GM23338 (cell line): ENCODE results near the gene GALNT9. TPM values are rescaled to one million over a fixed set of nuclear protein-coding genes. Genes with fewer than 3 reads are reported as not detected.

ENCODE experiments used
- ATAC-seq: fragments of 200-7000 bp; cut with Tn5 transposase; 3 replicates; pipeline ENCODE4 v1.9.1; 2020
- DNase-seq: peaks from one replicate; pipeline ENCODE4 v3.0.0-alpha.2; 2015; ENCODE audit warnings: low spot score
- H2AFZ ChIP-seq: fragments of 200-600 bp; sonication (generic); 2 replicates; pipeline ENCODE4 v1.8.0; 2016; ENCODE audit warnings: antibody characterized with exemption, mild to moderate bottlenecking, moderate library complexity
- H3F3A ChIP-seq: fragments of 200-600 bp; sonication (generic); replicated peaks from 2 replicates; pipeline ENCODE4 v1.8.0; 2017; ENCODE audit warnings: antibody characterized with exemption, mixed run types, low read depth
- H3K27ac ChIP-seq: fragments of 200-600 bp; sonication (generic); 2 replicates; pipeline ENCODE4 v1.6.1; 2016; ENCODE audit warnings: low read depth
- H3K27me3 ChIP-seq: fragments of 200-600 bp; sonication (generic); 2 replicates; pipeline ENCODE4 v1.8.0; 2016; ENCODE audit warnings: mild to moderate bottlenecking, mixed run types, moderate library complexity; ENCODE audit not compliant: insufficient read depth
- H3K36me3 ChIP-seq: fragments of 200-600 bp; sonication (generic); 2 replicates; pipeline ENCODE4 v1.8.0; 2016; ENCODE audit warnings: mild to moderate bottlenecking; ENCODE audit not compliant: insufficient read depth
- H3K4me1 ChIP-seq: fragments of 200-600 bp; sonication (generic); 2 replicates; pipeline ENCODE4 v1.8.0; 2016; ENCODE audit warnings: mild to moderate bottlenecking, moderate library complexity; ENCODE audit not compliant: insufficient read depth
- H3K4me2 ChIP-seq: fragments of 200-600 bp; sonication (generic); 2 replicates; pipeline ENCODE4 v1.7.1; 2017; ENCODE audit warnings: mixed run types
- H3K4me3 ChIP-seq: fragments of 200-600 bp; sonication (generic); 2 replicates; pipeline ENCODE4 v1.6.1; 2016; ENCODE audit warnings: mixed run types
- H3K79me2 ChIP-seq: fragments of 200-600 bp; sonication (generic); replicated peaks from 2 replicates; pipeline ENCODE4 v1.8.0; 2017; ENCODE audit warnings: mild to moderate bottlenecking; ENCODE audit not compliant: insufficient read depth
- H3K9me2 ChIP-seq: fragments of 200-600 bp; sonication (generic); 2 replicates; pipeline ENCODE4 v1.8.0; 2017; ENCODE audit not compliant: insufficient read depth
- H4K20me1 ChIP-seq: fragments of 200-600 bp; sonication (generic); replicated peaks from 2 replicates; pipeline ENCODE4 v1.8.0; 2017; ENCODE audit warnings: mild to moderate bottlenecking; ENCODE audit not compliant: insufficient read depth
- H3K27ac Mint-ChIP-seq: 2 replicates; pipeline ENCODE4 v1.8.0; 2020; ENCODE audit warnings: inconsistent platforms, mild to moderate bottlenecking, moderate library complexity, mixed read lengths
- H3K27me3 Mint-ChIP-seq: 3 replicates; pipeline ENCODE4 v1.8.0; 2022; ENCODE audit warnings: low read depth, mild to moderate bottlenecking, moderate library complexity, mixed read lengths, inconsistent platforms; ENCODE audit not compliant: insufficient read depth, poor library complexity
- H3K36me3 Mint-ChIP-seq: 3 replicates; pipeline ENCODE4 v1.8.0; 2021; ENCODE audit warnings: low read depth, mild to moderate bottlenecking, inconsistent platforms, moderate library complexity, mixed read lengths
- H3K4me1 Mint-ChIP-seq: 3 replicates; pipeline ENCODE4 v1.8.0; 2020; ENCODE audit warnings: mild to moderate bottlenecking, inconsistent platforms, mixed read lengths
- H3K4me3 Mint-ChIP-seq: 3 replicates; pipeline ENCODE4 v1.8.0; 2021; ENCODE audit warnings: moderate library complexity, mild to moderate bottlenecking, inconsistent platforms, mixed read lengths
- H3K9me3 Mint-ChIP-seq: 3 replicates; pipeline ENCODE4 v1.8.0; 2020; ENCODE audit warnings: moderate library complexity, mild to moderate bottlenecking, inconsistent platforms, mixed read lengths
- CREB1 ChIP-seq: fragments of 250-450 bp; sonication (Bioruptor Pico); IDR thresholded peaks from 2 replicates; pipeline ENCODE4 v1.5.0; 2020; ENCODE audit warnings: low read depth, mild to moderate bottlenecking, moderate library complexity
- EZH2phosphoT487 ChIP-seq: fragments of 200-600 bp; sonication (generic); IDR thresholded peaks from one replicate; pipeline ENCODE4 v1.8.1; 2018; ENCODE audit warnings: antibody characterized with exemption; ENCODE audit not compliant: unreplicated experiment
- JUNB ChIP-seq: IDR thresholded peaks from one replicate; pipeline ENCODE4 v1.6.1; 2016; ENCODE audit warnings: antibody characterized with exemption; ENCODE audit not compliant: unreplicated experiment
- NANOG ChIP-seq: IDR thresholded peaks from 2 replicates; pipeline ENCODE4 v1.6.1; 2016; ENCODE audit warnings: antibody characterized with exemption, borderline replicate concordance
- REST ChIP-seq: IDR thresholded peaks from one replicate; pipeline ENCODE4 v1.6.1; 2018; ENCODE audit warnings: antibody characterized with exemption; ENCODE audit not compliant: unreplicated experiment
- STAT1 ChIP-seq: IDR thresholded peaks from one replicate; pipeline ENCODE4 v1.6.1; 2016; ENCODE audit warnings: antibody characterized with exemption; ENCODE audit not compliant: unreplicated experiment
- ZNF114 ChIP-seq: fragments of 250-450 bp; sonication (Bioruptor Pico); IDR thresholded peaks from 2 replicates; pipeline ENCODE4 v1.5.0; 2020; ENCODE audit warnings: mild to moderate bottlenecking, moderate library complexity
- polyA plus RNA-seq: library from polyadenylated mRNA; unstranded; fragments of >200 nt; fragmentation: Nextera tagmentation; extraction: Ambion mirVana; gene quantifications from 2 replicates; pipeline ENCODE4 v1.2.1, GENCODE V29; 2016
- total RNA-seq: library from RNA; depleted of rRNA; stranded (reverse); fragments of >200 nt; shearing (Covaris generic); gene quantifications from 2 replicates; pipeline ENCODE4 v1.2.3, GENCODE V29; 2014

GALNT9 gene
- total and polyA plus RNA-seq, 2 experiments from 2014 or later: 0.81 to 2.5 TPM

DNA sequence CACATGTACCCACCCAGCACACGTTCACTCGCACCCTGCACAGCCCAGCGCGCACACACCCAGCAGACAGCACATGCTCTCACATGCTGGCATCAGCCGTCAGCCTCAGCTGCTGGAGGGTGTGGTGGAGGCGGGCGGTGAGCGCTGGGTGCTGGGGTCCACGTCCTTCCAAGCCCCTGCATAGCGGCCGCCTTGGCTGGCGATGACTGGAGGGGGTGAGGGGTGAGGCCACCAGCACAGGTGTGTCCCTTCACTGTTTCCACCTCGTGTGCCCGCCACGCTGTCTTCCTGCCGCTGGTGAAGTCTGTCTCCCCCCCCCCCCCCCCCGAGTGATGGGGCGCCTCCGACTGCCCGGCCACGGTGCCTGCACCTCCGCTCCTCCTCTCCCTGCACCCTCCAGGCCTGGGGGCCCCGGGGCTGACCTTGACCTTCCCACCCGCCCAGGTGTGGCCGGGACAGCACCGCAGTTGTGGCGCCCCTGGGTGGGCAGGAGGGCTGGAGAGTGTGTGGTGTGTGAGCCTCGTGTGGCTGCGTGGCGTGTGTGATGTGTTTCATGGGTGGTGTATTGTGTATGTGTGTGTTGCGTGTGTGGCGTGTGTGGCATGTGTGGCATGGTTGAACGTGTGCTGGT lies 147.7 kb downstream of the GALNT9 start:
- ATAC-seq (no peak), DNase-seq (no peak)
- Histone ChIP-seq H4K20me1 (no peaks in the 10 kb centered on the region; the same call in 1 of the 2 replicates), H3F3A (0 out of 2 replicates have a peak, but pooled peaks cover 2% of the 10 kb centered on the region), H3K4me3 (no peak overlapping the region), H2AFZ (no peak overlapping the region), H3K36me3 (no peaks in the 10 kb centered on the region), H3K4me1 (peaks cover 4% of the 10 kb centered on the region; the same call in 1 of the 2 replicates), H3K9me2 (no peaks in the 10 kb centered on the region), H3K79me2 (no peaks in the 10 kb centered on the region), H3K27me3 (peaks cover 30% of the 10 kb centered on the region), H3K27ac (no peak overlapping the region), H3K4me2 (no peak overlapping the region)
- TF ChIP-seq STAT1 (no peak), JUNB (no peak), NANOG (no peak), REST (no peak)
- Mint-ChIP-seq H3K36me3 (peaks cover 4% of the 10 kb centered on the region; the same call in 1 of the 3 replicates), H3K27ac (no peak overlapping the region), H3K4me3 (no peak overlapping the region), H3K27me3 (peaks cover 42% of the 10 kb centered on the region), H3K9me3 (peaks cover 10% of the 10 kb centered on the region; the same call in 2 of the 3 replicates), H3K4me1 (peaks cover 12% of the 10 kb centered on the region)

- peaks cover 37% of the 10 kb centered on the region for H3K27me3 Mint-ChIP-seq
Measured at GRCh38 chr12:132180648-132181546, 148.5 kb downstream of the GALNT9 start.

More at GRCh38 chr12:132180648-132181546, 148.5 kb downstream of the GALNT9 start:
- peaks cover 28% of the 10 kb centered on the region for H3K27me3 ChIP-seq
- H3K4me1 ChIP-seq: peaks cover 2% of the 10 kb centered on the region; the same call in 1 of the 2 replicates
- no peak overlapping the region for H3K27ac ChIP-seq
- no peak overlapping the region for H3K4me3 ChIP-seq
- TF ChIP-seq EZH2phosphoT487 (no peak), CREB1 (no peak), NANOG (no peak), ZNF114 (CRISPR knock-in tag) (no peak), STAT1 (no peak)
- no peak overlapping the region for H2AFZ ChIP-seq
- no peak overlapping the region for H3K4me2 ChIP-seq
- Mint-ChIP-seq H3K4me1 (peaks cover 9% of the 10 kb centered on the region), H3K9me3 (peaks cover 8% of the 10 kb centered on the region; the same call in 2 of the 3 replicates), H3K27ac (no peak overlapping the region), H3K36me3 (peaks cover 3% of the 10 kb centered on the region; the same call in 1 of the 3 replicates), H3K4me3 (no peak overlapping the region)
- no peaks in the 10 kb centered on the region for H3K9me2 ChIP-seq
- H3K79me2 ChIP-seq: no peaks in the 10 kb centered on the region
- ATAC-seq: no peak
- no peaks in the 10 kb centered on the region for H3K36me3 ChIP-seq
- no peak for DNase-seq
- H3F3A ChIP-seq: 0 out of 2 replicates have a peak, but pooled peaks cover 2% of the 10 kb centered on the region
- H4K20me1 ChIP-seq: no peaks in the 10 kb centered on the region; the same call in 1 of the 2 replicates
